ENCODE data around the gene AFG1L.

GRCh38 chr6:108293527-108294296, 1.1 kb upstream of the AFG1L start:
- TF ChIP-seq POLR2A (IDR thresholded peaks at IDR 0.05) = no peak
- no peak for TF ChIP-seq CTCF (IDR thresholded peaks at IDR 0.05)

Measured in prostate gland (tissue), 2 donors.